Measurements from ENCODE around the gene CYLD.

CYLD gene

GRCh38 chr16:50778284-50779163, 36.6 kb downstream of the CYLD start:
- TF ChIP-seq MAX (IDR thresholded peaks at IDR 0.05) (no peak), RAD21 (IDR thresholded peaks at IDR 0.05; ENCODE audit: low read depth) (no peak), FOXM1 (IDR thresholded peaks at IDR 0.05; ENCODE audit: borderline replicate concordance, low read depth) (no peak), TAF1 (IDR thresholded peaks at IDR 0.05; ENCODE audit: low read depth) (no peak), REST (IDR thresholded peaks at IDR 0.05; ENCODE audit: low read depth) (no peak), YY1 (IDR thresholded peaks at IDR 0.05; ENCODE audit: low read depth) (no peak), USF1 (IDR thresholded peaks at IDR 0.05) (no peak), CREB1 (IDR thresholded peaks at IDR 0.05; ENCODE audit: low read depth) (no peak), EGR1 (IDR thresholded peaks at IDR 0.05) (no peak), EP300 (IDR thresholded peaks at IDR 0.05; ENCODE audit: borderline replicate concordance) (no peak), TEAD4 (IDR thresholded peaks at IDR 0.05) (no peak)

- TF ChIP-seq YY1 (IDR thresholded peaks at IDR 0.05; ENCODE audit: low read depth) (no peak), TEAD4 (IDR thresholded peaks at IDR 0.05) (no peak), RAD21 (IDR thresholded peaks at IDR 0.05; ENCODE audit: low read depth) (no peak), MAX (IDR thresholded peaks at IDR 0.05) (no peak), EGR1 (IDR thresholded peaks at IDR 0.05) (no peak), EP300 (IDR thresholded peaks at IDR 0.05; ENCODE audit: borderline replicate concordance) (no peak), TAF1 (IDR thresholded peaks at IDR 0.05; ENCODE audit: low read depth) (no peak), NFIC (IDR thresholded peaks at IDR 0.05) (no peak), TCF12 (IDR thresholded peaks at IDR 0.05; ENCODE audit: low read depth) (no peak), CEBPB (IDR thresholded peaks at IDR 0.05) (no peak), USF1 (IDR thresholded peaks at IDR 0.05) (no peak), FOXM1 (IDR thresholded peaks at IDR 0.05; ENCODE audit: borderline replicate concordance, low read depth) (no peak), REST (IDR thresholded peaks at IDR 0.05; ENCODE audit: low read depth) (no peak), ZBTB7A (IDR thresholded peaks at IDR 0.05; ENCODE audit: low read depth) (no peak), CREB1 (IDR thresholded peaks at IDR 0.05; ENCODE audit: low read depth) (no peak)
These were observed 39.2 kb downstream of the CYLD start for GRCh38 chr16:50781043-50781442.

GRCh38 chr16:50781518-50781917, 39.6 kb downstream of the CYLD start:
- TF ChIP-seq FOXM1 (IDR thresholded peaks at IDR 0.05; ENCODE audit: borderline replicate concordance, low read depth) = no peak
- no peak for TF ChIP-seq USF1 (IDR thresholded peaks at IDR 0.05)
- TF ChIP-seq RAD21 (IDR thresholded peaks at IDR 0.05; ENCODE audit: low read depth) = no peak
- TF ChIP-seq TEAD4 (IDR thresholded peaks at IDR 0.05) = no peak
- TF ChIP-seq EGR1 (IDR thresholded peaks at IDR 0.05) = no peak
- no peak for TF ChIP-seq CREB1 (IDR thresholded peaks at IDR 0.05; ENCODE audit: low read depth)
- no peak for TF ChIP-seq YY1 (IDR thresholded peaks at IDR 0.05; ENCODE audit: low read depth)
- TF ChIP-seq CEBPB (IDR thresholded peaks at IDR 0.05) = no peak
- TF ChIP-seq NFIC (IDR thresholded peaks at IDR 0.05) = no peak
- no peak for TF ChIP-seq EP300 (IDR thresholded peaks at IDR 0.05; ENCODE audit: borderline replicate concordance)
- TF ChIP-seq TAF1 (IDR thresholded peaks at IDR 0.05; ENCODE audit: low read depth) = no peak
- TF ChIP-seq ZBTB7A (IDR thresholded peaks at IDR 0.05; ENCODE audit: low read depth) = no peak
- no peak for TF ChIP-seq TCF12 (IDR thresholded peaks at IDR 0.05; ENCODE audit: low read depth)
- no peak for TF ChIP-seq REST (IDR thresholded peaks at IDR 0.05; ENCODE audit: low read depth)
- TF ChIP-seq MAX (IDR thresholded peaks at IDR 0.05) = no peak
